GM12878 (cell line): ENCODE measurements around the gene ANTXR1. TPM values are rescaled to one million over a fixed set of nuclear protein-coding genes. Genes with fewer than 3 reads are reported as not detected.

Experiments
- ATAC-seq: fragments of 200-7000 bp; cut with Tn5 transposase; 3 replicates; pipeline ENCODE4 v1.9.1; 2020; ENCODE audit warnings: mild to moderate bottlenecking, moderate library complexity
- BruUV-seq: library from RNA; stranded (reverse); fragments of 400-500 nt; replicated peaks from 2 replicates; lab custom pipeline; 2021; lab: Mats Ljungman, UMichigan
- CTCF ChIA-PET: fragments of 300-600 bp; sonication (Branson Sonifier 250); formaldehyde crosslinking; extraction: SDS; loops from one replicate; lab custom pipeline; 2021; ENCODE audit warnings: inconsistent platforms; lab: Yijun Ruan, JAX
- POLR2A ChIA-PET: fragments of 350-600 bp; formaldehyde crosslinking; extraction: SDS; loops from one replicate; lab custom pipeline; 2021; ENCODE audit warnings: inconsistent platforms; lab: Charles Lee
- RAD21 ChIA-PET: fragments of 300-600 bp; sonication (Branson Sonifier 250); formaldehyde crosslinking; loops from one replicate; lab custom pipeline; 2023; ENCODE audit warnings: antibody characterized with exemption; ENCODE audit not compliant: unreplicated experiment; lab: Charles Lee
- SMC1A ChIA-PET: fragments of 300-600 bp; sonication (Branson Sonifier 250); formaldehyde crosslinking; loops from one replicate; lab custom pipeline; 2023; ENCODE audit not compliant: unreplicated experiment, uncharacterized antibody; lab: Charles Lee
- DNase-seq: peaks from one replicate; pipeline ENCODE4 v3.0.0-alpha.2; 2011; ENCODE audit warnings: low read depth, low spot score
- FAIRE-seq: peaks from 3 replicates; lab custom pipeline; 2011; peaks lifted over from hg19 to GRCh38; lab: Jason Lieb, UNC
- H2AFZ ChIP-seq: 2 replicates; pipeline ENCODE4 v1.6.0; 2011; ENCODE audit warnings: low read depth, low read length, control low read depth; ENCODE audit not compliant: control insufficient read depth
- H3K27ac ChIP-seq: 2 replicates; pipeline ENCODE4 v1.5.1; 2011; ENCODE audit warnings: control low read depth; ENCODE audit not compliant: control insufficient read depth, insufficient read depth
- H3K27me3 ChIP-seq, 2 experiments: replicated peaks in 1 of 2; 2 replicates each; pipeline versions ENCODE4 v1.6.0 to v1.6.1; 2011; ENCODE audit warnings: low read length in 1 of 2; ENCODE audit not compliant: control insufficient read depth in 2 of 2, insufficient read depth in 2 of 2
- H3K36me3 ChIP-seq, 2 experiments: 2 replicates each; pipeline ENCODE4 v1.5.1; 2011; ENCODE audit warnings: low read length in 1 of 2; ENCODE audit not compliant: control insufficient read depth in 2 of 2, insufficient read depth in 2 of 2
- H3K4me1 ChIP-seq: 2 replicates; pipeline ENCODE4 v1.6.1; 2011; ENCODE audit warnings: mild to moderate bottlenecking, low read length, moderate library complexity, mixed read lengths; ENCODE audit not compliant: control insufficient read depth, insufficient read depth
- H3K4me2 ChIP-seq: 2 replicates; pipeline ENCODE4 v1.6.0; 2011; ENCODE audit warnings: control low read depth; ENCODE audit not compliant: control insufficient read depth, insufficient read depth
- H3K4me3 ChIP-seq: fragments of 200-600 bp; sonication (generic); 2 replicates; pipeline ENCODE4 v1.5.1; 2016
- H3K79me2 ChIP-seq: 2 replicates; pipeline ENCODE4 v1.6.0; 2011; ENCODE audit warnings: low read length; ENCODE audit not compliant: control insufficient read depth, insufficient read depth
- H3K9ac ChIP-seq: 2 replicates; pipeline ENCODE4 v1.8.0; 2011; ENCODE audit warnings: low read length, control low read depth, mixed read lengths; ENCODE audit not compliant: control insufficient read depth, insufficient read depth
- H3K9me3 ChIP-seq: replicated peaks from 3 replicates; pipeline ENCODE4 v1.5.1; 2011; ENCODE audit warnings: mild to moderate bottlenecking, low read length; ENCODE audit not compliant: control insufficient read depth, insufficient read depth
- H4K20me1 ChIP-seq: 2 replicates; pipeline ENCODE4 v1.6.0; 2011; ENCODE audit not compliant: control insufficient read depth, insufficient read depth
- CBFB ChIP-seq: IDR thresholded peaks from 2 replicates; pipeline ENCODE4 v1.6.1; 2016; ENCODE audit warnings: antibody characterized with exemption, low read depth
- CUX1 ChIP-seq: IDR thresholded peaks from 2 replicates; pipeline ENCODE4 v1.6.1; 2012; ENCODE audit warnings: improper control_type of control experiment, low read depth, low read length; ENCODE audit not compliant: insufficient replicate concordance
- HDAC2 ChIP-seq: fragments of 200-600 bp; sonication (generic); IDR thresholded peaks from 2 replicates; pipeline ENCODE4 v1.6.1; 2017
- IKZF2 ChIP-seq, 2 experiments: fragments of 450-650 bp; IDR thresholded peaks; 2 replicates each; pipeline ENCODE4 v1.6.1; 2017; ENCODE audit warnings: mild to moderate bottlenecking in 2 of 2, moderate library complexity in 2 of 2
- JUND ChIP-seq: IDR thresholded peaks from 2 replicates; pipeline ENCODE4 v1.6.1; 2012; ENCODE audit warnings: low read depth, mild to moderate bottlenecking, low read length, improper control_type of control experiment, moderate library complexity
- TAF1 ChIP-seq: IDR thresholded peaks from 2 replicates; pipeline ENCODE4 v1.6.1; 2011; ENCODE audit warnings: mild to moderate bottlenecking, low read depth, low read length, borderline replicate concordance
- ZBED1 ChIP-seq: IDR thresholded peaks from 2 replicates; pipeline ENCODE4 v1.6.1; 2016; ENCODE audit warnings: borderline replicate concordance
- ZBTB33 ChIP-seq: fragments of 450-650 bp; IDR thresholded peaks from 2 replicates; pipeline ENCODE4 v1.6.1; 2017; ENCODE audit warnings: mild to moderate bottlenecking
- WGBS: methylation state at CpG from one replicate; pipeline ENCODE4 v1.1.6; 2016; ENCODE audit warnings: low lambda C conversion rate; ENCODE audit not compliant: insufficient replicate concordance, insufficient coverage; ENCODE audit errors: missing lambda C conversion rate; 5-methylcytosine and 5-hydroxymethylcytosine counted together
- in situ Hi-C: fragments of 300-500 bp; cut with MboI; formaldehyde crosslinking; loops from 9 replicates; pipeline ENCODE4 v1.14.3; 2018; ENCODE audit warnings: mixed read lengths
- intact Hi-C: fragments of 100-400 bp; cut with micrococcal nuclease; formaldehyde crosslinking; loops from one replicate; pipeline ENCODE4 v1.14.2; 2022; ENCODE audit not compliant: unreplicated experiment
- polyA plus RNA-seq, 11 experiments: library from polyadenylated mRNA; depleted of rRNA in 4 of 11; unstranded in 6 of 11; stranded (reverse) in 5 of 11; fragments of >200 nt; fragmentation: Nextera tagmentation in 4 of 11; fragmentation: Illumina TruSeq in 1 of 11; extraction: Ambion mirVana in 4 of 11; extraction: Trizol in 1 of 11; gene quantifications; 1 replicate in 1 of 11; 2 replicates in 10 of 11; pipeline versions ENCODE4 v1.2.1 to v1.2.3, GENCODE V29; 2011 to 2016; ENCODE audit warnings: inconsistent platforms in 2 of 11, missing spikeins in 2 of 11, low read depth in 1 of 11
- total RNA-seq, 4 experiments: library from RNA; depleted of rRNA in 3 of 4; stranded (reverse); fragments of >200 nt in 3 of 4; fragmentation: Illumina TruSeq in 1 of 4; extraction: Trizol in 1 of 4; gene quantifications; 2 replicates each; pipeline versions ENCODE4 v1.2.1 to v1.2.3, GENCODE V29; 2013 to 2021
- TF ChIP-seq, protein P1 (sequence below), 3 experiments: IDR thresholded peaks in 2 of 3; conservative IDR thresholded peaks in 1 of 3; 2 replicates each; pipeline ENCODE4 v1.5.1; 2011; ENCODE audit warnings: low read depth in 3 of 3, low read length in 3 of 3, mild to moderate bottlenecking in 3 of 3, control low read depth in 2 of 3, moderate library complexity in 2 of 3, inconsistent platforms in 1 of 3, mixed read lengths in 1 of 3; ENCODE audit not compliant: control insufficient read depth in 2 of 3, insufficient read depth in 1 of 3; ENCODE audit errors: extremely low read depth in 1 of 3
- TF ChIP-seq, protein P2 (sequence below): fragments of 450-650 bp; IDR thresholded peaks from 2 replicates; pipeline ENCODE4 v1.6.1; 2017; ENCODE audit warnings: low read depth, mild to moderate bottlenecking, moderate library complexity

The ANTXR1 gene
- total and polyA plus RNA-seq, 10 of the 15 experiments (the other 5 are each of a cell fraction or from before 2014, with no cell fraction given): 0.09 to 0.26 TPM; not detected in 8

- no peak for TF ChIP-seq CUX1
These were observed 32.0 kb upstream of the ANTXR1 start (continued) for GRCh38 chr2:68980956-68981355.

- Histone ChIP-seq H3K4me1 (no peaks in the 10 kb centered on the region), H3K27me3 (no peaks in the 10 kb centered on the region; a peak in 1 of 4 replicates), H3K36me3 (no peaks in the 10 kb centered on the region), H3K9ac (no peak overlapping the region), H3K4me2 (no peak overlapping the region), H3K79me2 (no peaks in the 10 kb centered on the region), H2AFZ (no peak overlapping the region), H3K4me3 (no peak overlapping the region), H3K27ac (no peak overlapping the region), H3K9me3 (no peaks in the 10 kb centered on the region), H4K20me1 (no peaks in the 10 kb centered on the region)
- ChIA-PET SMC1A (no interaction called here), POLR2A (no interaction called here), RAD21 (no interaction called here), CTCF (no interaction called here)
- intact Hi-C loops: no loop called here
- no peak for ATAC-seq
- no peak for DNase-seq
- BruUV-seq: no TSS peak
- TF ChIP-seq HDAC2 (no peak), TAF1 (no peak), CBFB (no peak), ZBED1 (no peak), ZBTB33 (no peak), JUND (no peak), IKZF2 (IDR thresholded peaks at IDR 0.05) (no peak)
- TF ChIP-seq, protein P1, sequence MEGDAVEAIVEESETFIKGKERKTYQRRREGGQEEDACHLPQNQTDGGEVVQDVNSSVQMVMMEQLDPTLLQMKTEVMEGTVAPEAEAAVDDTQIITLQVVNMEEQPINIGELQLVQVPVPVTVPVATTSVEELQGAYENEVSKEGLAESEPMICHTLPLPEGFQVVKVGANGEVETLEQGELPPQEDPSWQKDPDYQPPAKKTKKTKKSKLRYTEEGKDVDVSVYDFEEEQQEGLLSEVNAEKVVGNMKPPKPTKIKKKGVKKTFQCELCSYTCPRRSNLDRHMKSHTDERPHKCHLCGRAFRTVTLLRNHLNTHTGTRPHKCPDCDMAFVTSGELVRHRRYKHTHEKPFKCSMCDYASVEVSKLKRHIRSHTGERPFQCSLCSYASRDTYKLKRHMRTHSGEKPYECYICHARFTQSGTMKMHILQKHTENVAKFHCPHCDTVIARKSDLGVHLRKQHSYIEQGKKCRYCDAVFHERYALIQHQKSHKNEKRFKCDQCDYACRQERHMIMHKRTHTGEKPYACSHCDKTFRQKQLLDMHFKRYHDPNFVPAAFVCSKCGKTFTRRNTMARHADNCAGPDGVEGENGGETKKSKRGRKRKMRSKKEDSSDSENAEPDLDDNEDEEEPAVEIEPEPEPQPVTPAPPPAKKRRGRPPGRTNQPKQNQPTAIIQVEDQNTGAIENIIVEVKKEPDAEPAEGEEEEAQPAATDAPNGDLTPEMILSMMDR (IDR thresholded peaks at IDR 0.05 in 2 of 3, conservative IDR thresholded peaks at IDR 0.05 in 1 of 3; ENCODE audit: control insufficient read depth in 2 of 3, extremely low read depth in 1 of 3, insufficient read depth in 1 of 3, low read depth in 3 of 3, low read length in 3 of 3): no peak
- TF ChIP-seq, protein P2, sequence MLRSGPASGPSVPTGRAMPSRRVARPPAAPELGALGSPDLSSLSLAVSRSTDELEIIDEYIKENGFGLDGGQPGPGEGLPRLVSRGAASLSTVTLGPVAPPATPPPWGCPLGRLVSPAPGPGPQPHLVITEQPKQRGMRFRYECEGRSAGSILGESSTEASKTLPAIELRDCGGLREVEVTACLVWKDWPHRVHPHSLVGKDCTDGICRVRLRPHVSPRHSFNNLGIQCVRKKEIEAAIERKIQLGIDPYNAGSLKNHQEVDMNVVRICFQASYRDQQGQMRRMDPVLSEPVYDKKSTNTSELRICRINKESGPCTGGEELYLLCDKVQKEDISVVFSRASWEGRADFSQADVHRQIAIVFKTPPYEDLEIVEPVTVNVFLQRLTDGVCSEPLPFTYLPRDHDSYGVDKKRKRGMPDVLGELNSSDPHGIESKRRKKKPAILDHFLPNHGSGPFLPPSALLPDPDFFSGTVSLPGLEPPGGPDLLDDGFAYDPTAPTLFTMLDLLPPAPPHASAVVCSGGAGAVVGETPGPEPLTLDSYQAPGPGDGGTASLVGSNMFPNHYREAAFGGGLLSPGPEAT: no peak
- FAIRE-seq: no peak
- WGBS: 56% methylated on average over 5 of the region's 5 CpGs
- in situ Hi-C loops: no loop called here
These were observed 25.9 kb upstream of the ANTXR1 start for GRCh38 chr2:68987021-68987503.
